Measurements from ENCODE around the gene AWAT1.
"Not testable (repeated sequence)": the region's sequence is repeated elsewhere in the genome, so short reads cannot be mapped to it uniquely, and the experiment has no call there.

The AWAT1 gene

DNA sequence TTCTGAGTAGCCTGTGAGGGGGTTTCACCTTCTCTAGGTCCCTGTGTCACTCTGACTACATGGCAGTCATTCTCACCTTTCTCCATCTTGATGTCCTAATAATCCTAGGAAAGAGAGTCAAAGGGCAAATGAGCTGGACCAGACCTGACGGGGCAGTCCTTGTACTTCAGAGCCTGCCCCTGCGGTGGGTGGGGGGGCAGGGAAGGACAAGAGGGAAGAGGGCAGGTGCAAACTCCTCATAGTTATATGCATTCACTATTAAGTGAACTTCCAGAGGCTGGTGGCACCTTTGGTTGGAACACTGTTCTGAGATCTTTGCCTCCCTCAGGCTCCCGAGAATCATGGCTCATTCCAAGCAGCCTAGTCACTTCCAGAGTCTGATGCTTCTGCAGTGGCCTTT, at the start of gene AWAT1:
TSS of gene AWAT1 (plus strand) at position 301 of the 400 bp plus-strand sequence. CDS start at position 342, 41 bp downstream.
- no peak for DNase-seq

DNA sequence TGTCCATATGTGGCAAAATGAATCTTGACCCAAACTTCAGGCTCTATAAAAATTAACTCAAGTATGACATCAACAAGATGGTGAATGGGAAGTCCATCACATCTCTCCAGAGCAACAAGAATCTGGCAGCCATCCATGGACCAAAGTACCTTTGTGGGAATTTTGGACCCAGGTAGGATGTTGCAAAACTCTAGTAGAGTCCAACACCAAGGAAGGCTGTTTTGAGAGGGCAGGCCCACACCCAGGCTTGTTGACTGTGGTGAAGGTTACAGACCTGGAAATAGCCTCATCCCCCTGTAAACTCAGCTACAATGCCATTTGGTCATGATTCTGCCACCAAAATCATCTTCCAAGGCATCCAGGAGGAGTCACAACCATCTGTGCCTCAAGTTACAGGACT, 44.2 kb upstream of the AWAT1 start:
- no peak for DNase-seq

DNA sequence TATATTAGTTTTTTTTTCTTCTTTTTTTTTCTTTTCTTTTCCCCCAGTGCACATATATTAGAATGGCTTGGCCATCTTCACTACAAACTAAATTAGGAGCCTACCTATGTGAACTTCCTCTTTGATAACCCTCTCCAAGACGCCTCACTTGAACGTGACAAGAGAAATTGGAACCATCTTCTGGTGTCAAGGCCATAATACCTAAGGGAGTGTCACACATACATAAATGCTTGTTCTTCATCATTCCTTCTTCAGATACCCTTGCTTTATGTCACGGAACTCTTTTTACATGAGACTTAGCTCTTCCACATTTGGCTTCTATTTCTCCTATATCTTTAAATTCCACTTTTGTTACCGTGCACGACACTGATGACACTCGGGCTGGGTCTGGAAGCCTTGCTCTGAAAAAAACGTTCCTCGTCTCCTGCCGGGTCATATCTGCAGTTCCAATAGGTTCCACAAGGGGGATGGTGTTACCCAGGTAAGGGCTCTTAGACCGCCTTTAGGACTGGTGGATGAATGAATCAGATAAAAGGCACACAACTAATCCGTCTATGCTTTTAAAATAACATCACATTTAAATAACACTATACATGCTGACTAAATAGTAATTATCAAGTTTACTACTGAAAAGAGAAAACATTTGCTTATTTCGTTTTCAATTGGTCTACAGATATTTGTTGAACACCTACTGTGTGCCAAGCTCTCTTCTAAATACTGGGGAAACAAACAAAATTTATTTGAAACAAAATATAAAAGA, 37.3 kb upstream of the AWAT1 start:
- DNase-seq = peak; percentile 51

DNA sequence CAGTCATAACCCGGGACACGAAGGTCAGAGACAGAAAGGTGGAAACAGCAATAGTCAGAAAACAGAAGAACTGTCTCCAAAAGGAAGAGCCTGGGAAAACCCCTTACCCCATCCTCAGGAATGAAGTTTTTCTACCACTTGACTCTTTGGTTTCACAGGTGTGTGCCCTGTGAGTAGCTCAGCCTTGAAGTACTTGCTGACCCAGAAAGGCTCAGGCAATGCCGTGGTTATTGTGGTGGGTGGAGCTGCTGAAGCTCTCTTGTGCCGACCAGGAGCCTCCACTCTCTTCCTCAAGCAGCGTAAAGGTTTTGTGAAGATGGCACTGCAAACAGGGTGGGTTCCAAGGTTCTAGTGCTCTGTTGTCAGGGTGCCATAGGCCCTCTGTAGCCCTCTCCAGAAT, 32.7 kb upstream of the AWAT1 start:
- no peak for DNase-seq

DNA sequence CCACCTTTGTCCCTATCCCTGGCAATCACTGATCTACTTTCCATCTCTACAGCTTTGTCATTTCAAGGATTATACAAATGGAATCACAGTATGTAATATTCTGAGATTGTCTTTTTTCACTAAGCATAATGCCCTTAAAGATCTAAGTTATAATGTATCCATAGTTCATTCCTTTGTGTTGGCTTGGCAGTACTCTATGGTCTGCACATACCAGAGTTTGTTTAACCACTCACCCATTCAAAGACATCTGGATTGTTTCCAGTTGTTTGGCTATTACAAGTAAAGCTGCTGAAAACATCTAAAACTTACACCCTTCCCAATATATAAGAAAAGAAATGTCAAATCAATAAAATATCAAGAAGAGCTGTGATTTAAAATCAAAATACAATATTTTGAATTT, 26.0 kb upstream of the AWAT1 start:
- no peak for DNase-seq

DNA sequence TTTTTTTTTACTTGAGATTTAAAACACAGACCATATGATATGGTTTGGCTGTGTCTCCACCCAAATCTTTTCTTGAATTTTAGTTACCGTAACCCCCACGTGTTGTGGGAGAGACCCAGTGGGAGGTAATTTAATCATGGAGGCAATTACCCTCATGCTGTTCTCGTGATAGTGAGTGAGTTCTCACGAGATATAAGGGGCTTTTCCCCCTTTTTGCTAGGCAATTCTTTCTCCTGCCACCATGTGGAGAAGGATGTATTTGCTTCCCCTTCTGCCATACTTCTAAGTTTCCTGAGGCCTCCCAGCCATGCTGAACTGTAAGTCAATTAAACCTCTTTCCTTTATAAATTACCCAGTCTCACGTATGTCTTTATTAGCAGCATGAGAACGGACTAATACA, 24.9 kb upstream of the AWAT1 start:
- not testable (repeated sequence) for DNase-seq

DNA sequence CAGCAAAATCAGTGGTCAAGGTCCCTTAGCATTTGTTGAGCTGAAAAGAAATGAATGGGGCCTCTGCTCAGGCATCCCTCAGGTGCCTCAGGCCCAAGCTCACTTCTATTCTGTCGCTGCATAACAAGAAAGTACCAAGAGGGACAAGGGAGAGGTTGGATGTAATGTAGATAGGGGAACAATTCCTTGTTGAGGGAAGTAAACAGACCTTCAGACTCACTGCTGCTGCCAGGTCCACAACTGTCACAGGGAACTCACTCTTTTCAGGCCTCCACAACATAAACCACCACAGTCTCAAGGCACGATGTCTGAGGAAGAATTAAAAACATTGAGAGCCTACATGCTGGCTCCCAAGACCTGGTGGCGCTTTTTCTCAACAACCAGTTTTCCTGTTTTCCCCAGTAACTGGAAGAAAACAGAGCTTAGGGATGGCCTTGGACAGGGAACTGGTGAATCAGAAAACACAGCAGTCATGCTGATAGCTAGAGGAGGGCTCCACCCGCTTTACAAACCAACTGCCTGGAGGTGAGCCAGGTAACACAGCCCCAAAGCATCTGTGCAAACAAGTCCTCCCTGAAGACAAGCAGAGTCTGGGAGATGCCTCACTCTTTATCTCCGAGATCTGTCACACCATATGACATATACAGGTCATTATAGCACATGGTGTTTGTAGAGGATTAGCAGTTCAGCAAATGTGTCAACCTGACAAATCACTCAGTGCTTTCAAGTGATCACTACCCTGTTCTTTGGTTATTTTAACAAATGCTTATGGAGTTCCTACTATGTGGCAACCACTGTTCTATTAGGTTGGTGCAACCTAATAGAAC, 14.3 kb upstream of the AWAT1 start:
- peak; percentile 87 for DNase-seq

DNA sequence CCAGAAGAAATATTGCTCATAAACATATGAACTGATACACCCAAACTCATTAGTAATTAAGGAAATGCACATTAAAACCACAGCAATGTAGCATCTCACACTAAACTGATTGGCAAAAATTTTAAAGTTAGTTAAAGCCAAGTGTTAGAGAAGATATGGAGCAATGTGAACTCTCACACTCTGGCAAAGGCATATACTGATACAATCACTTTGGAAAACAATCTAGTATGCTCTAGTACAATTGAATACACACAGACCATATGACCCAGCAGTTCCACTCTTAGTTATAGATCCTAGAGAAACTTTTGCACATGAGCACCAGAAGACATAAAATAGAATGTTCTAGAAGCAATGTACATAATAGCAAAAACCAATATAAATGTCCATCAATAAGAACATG, 8.4 kb upstream of the AWAT1 start:
- DNase-seq = no peak

DNA sequence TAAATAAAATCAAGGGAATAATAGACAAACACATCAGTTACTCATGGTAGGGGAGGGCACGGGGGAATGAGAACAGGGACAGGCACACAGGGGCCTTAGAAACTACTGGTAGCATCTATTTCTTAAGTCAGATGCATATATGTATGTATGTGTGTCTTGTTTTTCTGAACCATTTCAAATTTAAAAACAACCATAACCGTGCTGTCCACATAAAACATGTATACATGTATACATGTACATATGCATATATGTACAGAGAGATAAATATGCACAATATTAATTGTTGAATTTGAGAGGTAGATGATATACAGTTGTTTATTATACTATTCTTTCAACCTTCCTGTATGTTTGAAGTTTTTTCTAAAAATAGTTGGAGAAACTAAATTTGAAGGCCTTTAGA, 7.8 kb upstream of the AWAT1 start:
- no peak for DNase-seq

DNA sequence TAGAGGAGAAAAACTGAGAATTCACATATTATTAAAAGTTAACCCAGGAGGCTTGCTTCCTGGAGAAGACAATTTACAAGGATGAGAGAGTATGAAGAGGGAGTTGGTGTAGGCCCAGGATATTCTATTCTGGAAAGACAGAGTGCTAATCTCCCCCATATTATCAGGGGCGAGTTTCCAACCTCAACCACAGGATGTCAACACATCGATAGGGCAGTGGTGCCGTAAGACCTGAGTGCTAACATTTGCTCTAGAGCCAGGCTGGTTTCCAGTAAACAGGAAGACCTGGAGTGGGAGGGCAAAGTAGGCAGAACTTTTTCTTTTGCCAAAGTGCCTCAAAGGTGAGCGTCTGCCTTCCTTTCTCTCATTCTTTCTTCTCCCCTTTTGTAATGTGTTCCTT, 2.8 kb upstream of the AWAT1 start:
- DNase-seq = no peak

DNA sequence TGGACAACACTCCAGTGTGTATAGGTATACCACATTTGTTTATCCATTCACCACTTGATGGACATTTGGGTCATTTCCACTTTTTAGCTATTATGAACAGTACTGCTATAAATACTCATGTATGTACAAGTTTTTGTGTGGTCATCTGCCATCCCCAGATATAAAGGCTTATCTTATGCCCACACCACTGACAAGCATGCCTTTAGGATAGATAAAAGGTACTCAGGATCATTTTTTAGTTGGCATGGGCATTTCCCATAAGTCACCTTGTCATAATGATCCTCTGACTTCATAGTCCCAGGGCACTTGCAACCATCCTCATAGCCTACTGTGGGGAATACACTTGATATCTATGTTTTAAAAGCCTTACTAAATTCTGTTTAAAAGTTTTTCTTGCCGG, 6.3 kb downstream of the AWAT1 start:
- no peak for DNase-seq

DNA sequence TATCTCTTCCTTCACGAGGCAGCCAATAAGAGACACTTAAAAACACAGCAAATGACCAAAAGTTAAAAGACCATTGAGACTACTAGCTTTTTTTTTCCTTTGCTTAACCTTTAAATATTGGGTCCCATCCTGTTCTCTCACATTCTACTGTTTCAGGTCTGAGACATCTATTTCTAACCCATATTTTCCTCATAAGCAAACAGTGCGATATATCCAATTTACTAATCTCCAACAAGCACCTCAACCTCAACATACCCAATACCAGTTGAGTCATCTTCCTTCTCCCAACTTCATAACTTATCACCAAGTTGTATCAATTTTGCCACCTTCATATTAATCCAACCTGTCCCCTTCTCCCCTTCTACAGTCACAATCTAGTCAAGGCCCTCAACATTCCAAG, 7.0 kb downstream of the AWAT1 start:
- no peak for DNase-seq

DNA sequence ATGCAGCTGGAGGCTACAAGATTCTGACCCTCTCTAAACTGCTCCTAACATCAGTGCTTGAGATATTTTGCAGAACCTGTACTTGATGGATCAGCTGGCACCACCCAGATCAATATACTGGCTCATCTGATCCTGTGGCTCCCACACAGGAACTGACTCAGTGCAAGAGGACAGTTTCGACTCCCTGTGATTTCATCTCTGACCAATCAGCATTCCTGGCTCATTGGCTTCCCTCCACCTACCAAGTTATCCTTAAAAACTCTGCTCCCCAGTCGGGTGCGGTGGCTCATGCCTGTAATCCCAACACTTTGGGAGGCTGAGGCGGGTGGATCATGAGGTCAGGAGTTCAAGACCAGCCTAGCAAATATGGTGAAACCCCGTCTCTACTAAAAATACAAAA, 9.1 kb downstream of the AWAT1 start:
- DNase-seq = not testable (repeated sequence)

DNA sequence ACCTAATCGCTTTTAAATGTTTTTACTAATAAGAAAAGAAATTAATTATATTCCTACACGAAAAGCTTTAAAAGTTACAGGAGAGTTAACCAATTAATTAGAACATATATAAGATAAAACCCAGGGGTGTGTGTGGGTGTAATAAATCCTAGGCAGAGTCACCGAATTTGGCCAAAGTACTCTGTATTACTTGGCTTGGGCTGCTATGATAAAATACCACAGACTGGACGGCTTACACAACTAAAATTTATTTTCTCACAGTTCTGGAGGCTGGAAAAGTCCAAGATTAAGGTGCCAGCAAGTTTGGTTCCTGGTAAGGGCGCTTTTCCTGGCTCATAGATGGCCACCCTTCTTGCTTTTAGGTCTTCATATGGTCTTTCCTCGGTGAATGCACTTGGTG, 10.4 kb downstream of the AWAT1 start:
- DNase-seq = no peak

DNA sequence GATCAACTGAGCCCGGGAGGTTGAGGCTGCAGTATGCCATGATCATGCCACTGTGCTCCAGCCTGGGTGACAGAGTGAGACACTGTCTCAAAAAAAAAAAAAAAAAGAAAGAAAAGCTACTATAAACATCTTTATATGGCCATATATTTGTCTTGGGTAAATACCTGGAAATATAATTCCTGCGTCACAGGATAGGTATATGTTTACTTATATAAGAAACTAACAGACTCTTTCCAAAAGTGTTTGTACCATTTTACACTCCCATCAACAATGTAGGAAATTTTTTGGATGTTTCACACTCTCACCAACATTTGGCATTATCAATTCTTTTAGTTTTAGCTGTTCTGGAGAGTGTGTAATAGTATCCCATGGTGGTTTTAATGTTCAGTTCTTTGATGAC, 12.8 kb downstream of the AWAT1 start:
- no peak for DNase-seq

DNA sequence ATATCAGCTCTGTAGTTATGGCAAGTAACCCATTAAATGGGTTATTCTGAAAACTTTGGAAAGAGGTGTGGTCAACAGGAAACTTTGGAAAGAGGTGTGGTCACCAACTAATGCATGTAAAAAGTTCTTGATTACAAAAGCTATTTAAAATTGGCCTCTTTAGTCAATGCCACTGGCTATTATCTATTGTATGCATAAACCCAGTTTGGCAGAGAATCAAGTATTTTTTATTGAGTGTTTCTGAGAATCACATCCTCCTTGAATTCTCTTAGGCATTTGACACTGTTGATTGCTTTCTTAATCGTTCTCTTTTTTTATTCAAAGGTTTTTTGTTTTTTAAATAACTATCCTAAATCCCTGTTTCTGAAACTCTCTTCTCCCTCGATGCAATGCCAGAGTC, 18.0 kb downstream of the AWAT1 start:
- DNase-seq = no peak

DNA sequence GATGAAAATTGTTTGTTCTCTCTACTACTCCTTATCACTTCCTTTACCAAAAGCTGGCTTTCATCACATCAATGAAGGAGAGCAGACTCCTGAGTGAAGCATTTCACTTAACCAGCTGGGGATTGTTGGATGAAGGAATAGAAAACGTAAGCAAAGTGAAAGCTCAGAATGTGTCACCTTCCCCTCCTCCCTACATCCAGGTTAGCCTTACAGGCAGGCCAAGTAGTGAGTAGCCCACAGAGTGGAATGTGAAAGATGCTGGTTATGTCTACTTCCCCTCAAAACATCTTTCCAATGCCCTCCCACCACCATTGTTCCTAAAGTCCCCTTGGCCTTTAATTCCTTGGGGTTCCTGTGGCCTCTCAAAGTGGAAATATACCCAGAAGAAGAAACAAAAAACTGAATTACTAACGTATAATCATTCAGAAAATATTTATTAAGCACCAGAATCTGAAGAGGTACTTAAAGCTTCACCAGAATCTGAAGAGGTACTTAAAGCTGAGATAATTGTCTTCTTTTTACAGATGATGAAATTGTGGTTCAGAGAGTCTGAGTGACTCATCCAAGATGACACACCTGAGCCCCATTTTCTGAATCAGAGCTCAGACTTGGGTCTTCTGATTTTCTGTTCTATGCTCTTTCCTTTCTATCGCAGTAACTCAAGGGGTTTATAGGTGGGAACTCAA, 19.1 kb downstream of the AWAT1 start:
- DNase-seq = no peak

DNA sequence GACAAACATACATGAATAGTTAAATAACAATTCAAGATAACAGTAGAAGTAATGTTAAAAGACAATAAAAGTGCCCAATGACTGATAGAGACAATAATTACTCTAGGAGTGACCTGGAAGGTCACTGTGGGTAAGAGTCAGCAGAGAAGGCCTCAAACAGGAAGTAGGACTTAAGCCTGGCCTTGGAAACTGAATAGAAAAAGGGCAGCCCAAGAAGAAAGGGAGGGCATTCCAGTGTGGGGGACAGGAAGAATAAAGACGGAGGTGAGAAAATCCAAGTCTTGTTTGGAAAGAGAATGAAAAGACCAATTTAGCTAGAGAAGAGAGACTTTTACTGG, 19.6 kb downstream of the AWAT1 start:
- DNase-seq = no peak

DNA sequence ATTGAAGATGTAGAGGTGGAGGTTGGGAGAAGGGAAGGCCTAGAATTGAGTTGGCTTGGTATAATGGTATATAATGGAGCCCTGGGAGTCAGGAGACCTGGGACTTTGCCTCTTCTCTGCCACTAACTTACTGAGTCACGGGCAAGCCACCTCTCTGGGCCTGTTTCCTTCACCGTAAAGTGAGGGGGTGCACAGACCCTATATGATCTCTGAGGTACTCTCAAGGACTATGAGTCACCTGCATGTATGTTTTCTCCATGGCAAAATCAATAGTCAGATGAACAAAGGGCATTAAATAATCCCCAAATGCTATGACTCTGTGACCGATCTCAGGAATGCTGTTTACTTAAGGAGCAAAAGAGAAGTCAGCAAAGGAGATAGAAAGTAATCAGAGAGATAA, 20.5 kb downstream of the AWAT1 start:
- DNase-seq = no peak

DNA sequence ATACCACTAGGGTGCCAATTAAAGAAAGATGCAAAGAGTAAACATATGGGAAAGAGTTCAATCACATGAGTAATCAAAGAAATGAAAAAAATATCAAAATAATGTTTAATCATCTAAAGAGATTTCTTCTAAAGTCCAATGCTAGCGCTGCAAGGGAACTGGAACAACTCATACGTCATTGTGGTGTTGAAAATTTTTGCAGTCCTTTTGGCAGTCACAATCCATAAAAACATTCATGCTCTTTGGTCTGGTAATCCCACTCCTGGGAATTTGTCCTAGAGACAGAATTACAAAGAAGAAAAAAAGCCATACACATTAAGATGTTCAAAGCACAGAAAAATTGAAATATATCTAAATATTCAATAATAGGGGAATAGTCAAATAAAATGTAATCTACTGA, 21.0 kb downstream of the AWAT1 start:
- DNase-seq = no peak

DNA sequence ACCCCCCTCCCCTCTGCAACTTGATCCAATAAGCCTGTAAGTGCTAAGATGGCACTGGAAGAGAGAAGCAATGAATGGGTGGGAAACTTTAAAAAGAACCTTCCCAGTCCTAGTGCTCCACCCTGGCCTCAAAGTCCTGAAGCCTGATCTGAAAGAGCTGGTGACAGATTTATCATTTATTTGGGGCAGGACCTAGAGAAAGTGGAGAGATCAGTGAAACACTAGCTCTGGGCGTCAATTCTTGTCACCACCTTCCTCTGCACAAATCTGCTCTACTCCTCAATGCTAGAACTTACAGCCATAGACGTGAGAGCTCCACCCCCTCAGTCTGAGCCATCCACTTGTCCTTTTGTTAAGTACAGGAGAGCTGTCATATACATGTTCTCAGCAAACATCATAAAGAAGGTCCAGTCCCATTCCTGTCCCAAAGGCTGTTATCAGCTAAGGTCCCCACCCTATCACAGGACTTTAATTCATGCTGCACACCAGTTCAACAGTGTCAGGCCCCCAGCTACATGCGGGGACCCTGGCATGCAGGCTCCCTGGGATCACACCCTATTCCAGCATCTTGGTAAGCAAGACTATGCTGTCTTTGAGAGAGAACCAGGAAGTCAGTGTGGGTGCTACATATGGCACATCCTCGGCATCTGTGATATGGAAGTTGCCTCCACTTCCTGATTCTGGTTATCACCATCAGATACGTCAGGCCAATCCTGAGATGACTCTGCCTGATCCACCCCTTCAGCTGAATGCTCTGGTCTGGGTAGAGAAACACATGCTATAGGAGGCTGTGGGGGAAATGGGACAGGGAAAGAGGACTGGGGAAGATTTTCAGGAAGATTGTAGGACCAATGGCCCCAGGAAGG, 23.2 kb downstream of the AWAT1 start:
- DNase-seq = no peak

DNA sequence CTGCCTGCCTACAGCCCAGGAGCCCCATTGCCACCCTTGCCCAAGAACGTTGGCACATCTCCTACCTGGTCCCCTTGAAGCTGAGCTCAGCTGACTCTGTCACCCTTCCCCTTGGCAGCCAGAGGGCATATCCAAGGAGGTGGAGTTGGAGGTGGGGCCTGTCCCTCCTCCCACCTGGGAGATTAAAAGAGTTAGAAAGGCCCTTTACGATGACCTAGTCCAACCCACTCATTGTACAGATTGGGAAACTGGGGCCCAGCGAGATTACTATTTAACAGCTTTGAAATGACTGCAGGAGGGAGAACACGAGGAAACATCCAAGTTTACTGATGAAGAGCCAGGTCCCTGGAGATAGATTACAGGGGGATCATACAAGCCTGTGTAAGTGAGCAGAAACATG, 25.6 kb downstream of the AWAT1 start, which contains the start of gene P2RY4:
TSS of gene P2RY4 (minus strand) at position 101 of the 400 bp plus-strand sequence. CDS start 580 bp downstream, outside the sequence.
- no peak for DNase-seq
